Hypothalamus (tissue), 51 donors: ENCODE results near the gene ZMYND12.
"Not testable (repeated sequence)": the region's sequence is repeated elsewhere in the genome, so short reads cannot be mapped to it uniquely, and the experiment has no call there.

Experiments
- DNase-seq, 51 donors: peaks; one replicate each; lab custom pipeline; 2025; lab: John Stamatoyannopoulos, UW

Gene ZMYND12, protein sequence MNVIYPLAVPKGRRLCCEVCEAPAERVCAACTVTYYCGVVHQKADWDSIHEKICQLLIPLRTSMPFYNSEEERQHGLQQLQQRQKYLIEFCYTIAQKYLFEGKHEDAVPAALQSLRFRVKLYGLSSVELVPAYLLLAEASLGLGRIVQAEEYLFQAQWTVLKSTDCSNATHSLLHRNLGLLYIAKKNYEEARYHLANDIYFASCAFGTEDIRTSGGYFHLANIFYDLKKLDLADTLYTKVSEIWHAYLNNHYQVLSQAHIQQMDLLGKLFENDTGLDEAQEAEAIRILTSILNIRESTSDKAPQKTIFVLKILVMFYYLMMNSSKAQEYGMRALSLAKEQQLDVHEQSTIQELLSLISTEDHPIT

DNA sequence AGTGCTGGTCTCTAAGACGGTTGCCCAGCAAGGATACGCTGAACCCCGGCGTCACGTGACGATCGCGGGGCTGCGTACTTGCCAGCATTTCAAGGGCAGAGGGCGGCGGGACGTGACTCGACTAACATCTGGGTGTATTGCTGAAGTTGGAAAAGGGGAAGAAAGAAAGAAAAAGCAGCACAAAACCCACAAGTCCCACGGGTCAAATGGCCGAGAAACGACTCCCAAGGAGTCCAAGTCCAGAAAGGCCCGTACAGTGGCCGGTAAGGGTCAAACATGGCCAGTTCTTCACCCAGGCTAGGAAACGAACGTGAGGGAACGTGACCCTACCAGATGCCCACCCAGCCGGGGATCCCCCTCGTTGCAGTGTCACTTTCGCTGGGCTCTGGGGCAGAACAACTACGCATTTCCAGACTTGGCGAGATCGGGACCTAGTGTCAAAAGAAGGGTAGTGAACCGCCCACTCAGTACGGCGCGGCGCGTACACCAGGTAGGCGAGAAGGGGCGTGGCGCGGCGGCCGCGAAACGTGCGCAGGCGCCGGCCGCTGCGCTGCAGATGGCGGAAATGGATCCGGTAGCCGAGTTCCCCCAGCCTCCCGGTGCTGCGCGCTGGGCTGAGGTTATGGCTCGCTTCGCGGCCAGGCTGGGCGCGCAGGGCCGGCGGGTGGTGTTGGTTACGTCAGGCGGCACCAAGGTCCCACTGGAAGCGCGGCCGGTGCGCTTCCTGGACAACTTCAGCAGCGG is at the start of gene ZMYND12, which contains the start of gene PPCS:
Gene ZMYND12 (minus strand): TSS at position 13 of the 744 bp plus-strand sequence. CDS start 25 bp downstream, outside the sequence.
Gene PPCS (plus strand): TSS at position 534 of the 744 bp plus-strand sequence. CDS start 23 bp downstream, at position 557.
- peak; percentile 44 to 94 (median 81) for DNase-seq

DNA sequence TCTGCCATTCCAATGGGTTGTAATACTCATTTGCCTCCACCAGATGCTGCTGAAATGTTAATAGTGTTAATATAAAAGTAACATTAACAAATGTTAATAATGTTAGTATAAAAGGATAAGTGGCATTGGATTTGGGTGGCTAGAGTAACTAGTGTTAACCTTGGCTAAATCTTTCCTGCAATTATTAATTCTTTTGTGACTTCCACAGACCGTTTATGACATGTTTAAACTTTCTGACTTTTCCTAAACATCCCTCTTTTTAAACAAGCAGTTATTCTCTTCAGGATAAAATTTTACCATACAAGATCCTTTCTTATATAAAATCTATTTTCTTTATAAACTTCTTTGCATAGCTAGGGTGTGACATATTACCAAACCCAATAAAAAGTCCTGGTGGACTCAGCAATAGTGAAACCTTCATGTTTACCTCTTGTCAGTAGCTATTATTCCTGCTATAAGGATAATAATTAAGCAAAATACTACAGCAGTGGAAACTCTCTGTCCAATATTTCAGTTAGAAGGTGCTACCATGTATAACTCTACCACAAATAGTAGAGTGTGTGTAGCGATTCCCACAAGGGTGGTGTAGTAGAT is 48.8 kb upstream of the ZMYND12 start:
- no peak for DNase-seq

DNA sequence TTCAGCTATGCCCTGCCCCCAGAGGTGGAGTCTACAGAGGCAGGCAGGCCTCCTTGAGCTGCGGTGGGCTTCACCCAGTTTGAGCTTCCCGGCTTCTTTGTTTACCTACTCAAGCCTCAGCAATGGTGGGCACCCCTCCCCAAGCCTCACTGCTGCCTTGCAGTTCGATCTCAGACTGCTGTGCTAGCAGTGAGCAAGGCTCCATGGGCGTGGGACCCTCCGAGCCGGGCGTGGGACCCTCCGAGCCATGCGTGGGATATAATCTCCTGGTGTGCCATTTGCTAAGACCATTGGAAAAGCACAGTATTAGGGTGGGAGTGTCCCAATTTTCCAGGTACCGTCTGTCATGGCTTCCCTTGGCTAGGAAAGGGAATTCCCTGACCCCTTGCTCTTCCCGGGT is 46.2 kb upstream of the ZMYND12 start:
- not testable (repeated sequence) for DNase-seq

DNA sequence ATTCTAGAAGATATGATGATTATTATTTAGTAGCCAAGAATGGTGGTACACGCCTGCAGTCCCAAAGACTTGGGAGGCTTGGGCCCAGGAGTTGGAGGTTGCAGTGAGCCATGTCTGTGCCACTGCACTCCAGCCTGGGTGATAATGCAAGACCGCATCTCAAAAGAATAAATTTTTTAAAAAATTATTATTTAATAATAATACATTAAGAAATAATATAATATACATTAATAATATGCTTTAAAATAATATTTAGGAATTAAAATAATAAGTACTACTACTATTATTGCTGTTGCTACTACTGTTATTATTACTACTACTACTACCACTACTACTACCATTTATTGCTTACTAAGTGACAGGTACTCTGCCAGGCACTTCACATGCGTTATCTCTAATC is 34.4 kb upstream of the ZMYND12 start:
- no peak for DNase-seq

DNA sequence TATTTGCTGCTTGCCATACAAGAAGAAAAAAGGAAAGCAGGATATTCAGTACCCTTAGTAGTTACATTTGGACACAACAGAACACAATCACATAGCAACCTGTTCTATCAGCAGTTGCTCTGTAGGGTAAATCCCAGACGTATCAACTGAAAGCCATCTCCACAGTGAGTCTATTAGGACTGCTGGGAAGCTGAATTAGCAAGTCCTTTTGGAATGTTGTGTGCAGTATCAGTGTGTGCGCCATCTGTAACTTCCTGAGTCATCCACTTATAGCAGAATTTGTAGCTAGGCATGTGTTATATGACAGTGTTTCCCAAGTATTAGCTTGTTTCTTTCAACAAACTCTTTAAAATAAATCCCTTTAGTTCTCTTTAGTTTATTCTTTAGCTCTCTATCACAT is 28.6 kb upstream of the ZMYND12 start:
- DNase-seq = no peak

DNA sequence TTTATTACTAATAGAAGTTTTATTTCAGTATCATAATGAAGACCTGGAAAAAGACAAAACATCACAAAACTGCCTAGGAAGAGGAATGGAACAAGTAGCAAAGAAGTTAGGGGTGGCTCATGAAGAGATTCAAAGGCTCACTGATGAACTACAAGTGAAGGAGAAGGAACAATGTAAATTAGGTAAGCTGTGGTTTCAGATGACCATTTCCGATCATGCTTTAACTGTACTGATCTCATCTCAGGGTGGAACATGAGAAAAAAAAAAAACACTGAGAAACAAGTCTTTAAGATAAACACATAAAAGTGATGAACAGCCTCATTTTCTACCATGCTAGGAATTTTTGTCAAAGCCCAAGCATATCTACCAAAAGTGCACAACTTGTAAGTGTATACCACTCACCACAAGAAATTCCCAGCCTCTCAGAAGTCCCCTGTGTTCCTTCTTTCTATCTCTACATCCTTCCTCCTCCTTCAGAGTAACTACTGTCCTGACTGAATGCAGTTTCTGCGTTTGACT is 26.9 kb upstream of the ZMYND12 start:
- no peak for DNase-seq

DNA sequence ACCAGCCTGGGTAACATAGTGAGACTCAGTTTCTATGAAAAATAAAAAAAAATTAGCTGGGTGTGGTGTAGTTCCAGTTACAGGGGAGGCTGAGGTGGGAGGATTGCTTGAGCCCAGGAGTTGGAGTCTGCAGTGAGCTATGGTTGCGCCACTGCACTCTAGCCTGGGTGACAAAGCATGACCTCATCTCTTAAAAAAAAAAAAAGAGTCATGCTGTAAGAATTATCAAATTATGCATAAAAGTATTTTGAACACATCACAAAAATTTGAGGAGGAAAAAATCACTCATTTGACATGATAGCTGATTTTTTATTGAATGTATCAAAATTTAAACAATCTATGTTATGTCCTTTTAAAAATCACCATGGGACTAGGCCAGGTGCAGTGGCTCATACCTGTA is 25.1 kb upstream of the ZMYND12 start:
- DNase-seq = no peak

DNA sequence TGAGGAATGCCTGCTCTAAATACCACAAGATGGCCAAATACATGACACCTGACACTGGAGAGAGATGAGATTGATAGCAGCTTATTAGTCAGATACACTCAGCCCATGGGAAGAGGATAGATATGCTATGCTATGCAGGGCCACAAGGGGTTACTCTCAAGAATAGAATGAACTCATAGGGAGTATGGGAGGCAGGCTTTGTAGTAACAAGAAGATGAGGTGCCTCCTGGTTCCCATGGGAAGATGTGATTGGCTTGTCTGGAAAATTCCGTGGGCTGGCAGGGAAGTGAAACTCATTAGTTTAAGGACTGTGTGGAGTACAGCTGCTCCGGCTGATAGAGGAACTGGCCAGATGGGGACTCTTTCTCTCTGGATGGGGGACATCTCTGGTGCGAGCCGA is 23.8 kb upstream of the ZMYND12 start:
- DNase-seq = no peak

DNA sequence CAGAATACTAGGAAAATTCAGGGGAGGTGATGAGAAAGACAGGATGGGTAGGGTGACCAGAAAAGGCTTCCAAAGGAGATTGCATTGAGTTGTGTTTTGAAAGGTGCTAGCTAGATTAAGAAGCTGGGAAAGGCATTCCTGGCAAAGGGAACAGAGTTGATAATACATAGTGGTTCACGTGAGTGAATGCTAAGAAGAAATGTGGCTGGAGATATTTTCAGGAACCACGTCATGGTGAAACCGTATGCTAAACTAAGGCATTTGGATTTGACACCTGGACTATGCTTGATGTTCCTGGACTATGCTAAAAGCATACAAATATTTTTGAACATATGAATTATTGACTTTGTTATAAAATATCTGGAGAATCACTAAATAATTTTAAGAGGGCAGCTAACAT is 22.0 kb upstream of the ZMYND12 start:
- no peak for DNase-seq

DNA sequence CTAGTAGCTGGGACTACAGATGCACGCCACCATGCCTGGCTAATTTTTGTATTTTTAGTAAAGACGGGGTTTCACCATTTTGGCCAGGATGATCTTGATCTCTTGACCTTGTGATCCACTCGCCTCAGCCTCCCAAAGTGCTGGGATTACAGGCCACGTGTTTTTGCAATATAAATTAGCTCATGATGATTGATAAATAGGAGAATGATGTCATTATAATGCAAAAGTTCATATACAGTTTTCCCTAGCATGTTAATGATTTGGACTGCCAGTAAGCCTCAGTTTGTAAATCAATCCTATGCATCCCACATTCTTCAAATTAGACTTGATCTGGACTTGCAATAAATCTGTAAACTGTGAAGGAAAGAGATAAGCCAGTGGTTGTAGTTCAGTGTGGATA is 21.5 kb upstream of the ZMYND12 start:
- DNase-seq = not testable (repeated sequence)

DNA sequence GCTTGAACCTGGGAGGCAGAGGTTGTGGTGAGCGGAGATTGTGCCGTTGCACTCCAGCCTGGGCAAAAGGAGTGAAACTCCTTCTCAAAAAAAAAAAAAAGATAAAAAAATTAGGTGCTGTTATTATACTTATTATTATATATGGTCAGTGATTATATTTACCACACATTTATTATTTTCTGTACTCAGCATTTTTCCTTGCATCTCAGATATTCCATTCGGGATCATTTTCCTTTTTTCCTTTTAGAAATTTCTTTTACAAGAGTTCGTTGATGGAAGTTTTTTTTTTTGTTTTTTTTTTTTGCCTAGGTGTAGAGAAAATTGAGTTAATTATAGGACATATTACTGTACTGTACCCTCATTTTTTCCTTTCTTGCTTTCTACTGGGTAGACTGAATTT is 20.8 kb upstream of the ZMYND12 start:
- no peak for DNase-seq

DNA sequence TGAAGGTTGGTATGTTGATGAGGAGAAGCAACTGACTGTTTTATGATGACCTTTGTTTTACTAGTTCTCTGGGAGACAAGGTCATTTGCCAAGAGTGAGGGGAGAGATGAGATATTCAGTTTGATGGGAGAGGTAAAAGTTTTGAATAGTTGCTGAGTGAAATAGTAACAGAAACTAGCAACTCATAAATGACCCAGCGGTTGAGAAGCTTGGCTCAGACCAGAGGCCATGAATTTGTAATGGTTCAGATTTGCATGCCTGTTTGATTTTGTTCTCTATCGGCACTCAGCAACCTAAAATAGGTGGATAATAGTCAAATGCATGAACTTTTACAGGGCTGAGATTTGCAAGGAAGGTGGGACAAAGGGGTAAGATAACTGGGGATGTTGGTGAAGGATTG is 13.9 kb upstream of the ZMYND12 start:
- DNase-seq = no peak

DNA sequence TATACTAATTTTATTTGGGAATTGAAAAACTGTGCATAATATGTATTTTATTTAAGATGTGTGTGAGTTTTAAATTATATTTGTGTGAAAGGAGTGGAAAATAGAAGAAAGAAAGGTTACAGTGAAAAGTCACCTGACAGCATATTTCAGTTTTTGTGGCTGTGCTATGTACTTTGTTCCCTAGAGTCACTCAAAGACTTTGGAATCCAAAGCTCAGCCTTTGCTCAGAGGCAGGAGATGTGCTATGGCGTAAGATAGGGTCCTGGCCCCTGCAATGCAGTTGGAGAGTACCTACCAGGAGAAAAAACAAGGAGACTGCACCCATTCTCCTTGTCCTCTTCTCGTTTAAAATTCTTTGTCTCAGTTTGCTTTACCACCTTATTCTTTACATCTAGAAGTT is 10.2 kb upstream of the ZMYND12 start:
- no peak for DNase-seq

DNA sequence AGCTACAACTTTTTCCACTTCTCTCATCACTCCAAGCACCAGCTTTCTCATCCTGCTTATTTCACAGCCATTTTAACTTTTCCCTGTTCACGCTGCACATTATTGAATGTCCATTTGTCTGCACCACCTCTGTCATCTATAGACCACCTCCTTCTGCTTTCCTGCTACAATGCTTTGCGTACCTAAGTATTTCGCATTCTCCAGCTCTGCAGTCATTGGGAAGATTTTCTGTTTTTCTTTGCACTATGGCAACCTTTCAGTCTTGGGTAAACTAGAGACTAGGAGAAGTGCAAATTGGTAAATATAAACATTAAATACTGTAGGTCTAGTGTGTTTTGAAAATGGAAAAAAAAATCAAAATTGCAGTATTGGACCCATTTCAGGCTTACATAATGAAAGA is 8.1 kb upstream of the ZMYND12 start:
- DNase-seq = no peak

DNA sequence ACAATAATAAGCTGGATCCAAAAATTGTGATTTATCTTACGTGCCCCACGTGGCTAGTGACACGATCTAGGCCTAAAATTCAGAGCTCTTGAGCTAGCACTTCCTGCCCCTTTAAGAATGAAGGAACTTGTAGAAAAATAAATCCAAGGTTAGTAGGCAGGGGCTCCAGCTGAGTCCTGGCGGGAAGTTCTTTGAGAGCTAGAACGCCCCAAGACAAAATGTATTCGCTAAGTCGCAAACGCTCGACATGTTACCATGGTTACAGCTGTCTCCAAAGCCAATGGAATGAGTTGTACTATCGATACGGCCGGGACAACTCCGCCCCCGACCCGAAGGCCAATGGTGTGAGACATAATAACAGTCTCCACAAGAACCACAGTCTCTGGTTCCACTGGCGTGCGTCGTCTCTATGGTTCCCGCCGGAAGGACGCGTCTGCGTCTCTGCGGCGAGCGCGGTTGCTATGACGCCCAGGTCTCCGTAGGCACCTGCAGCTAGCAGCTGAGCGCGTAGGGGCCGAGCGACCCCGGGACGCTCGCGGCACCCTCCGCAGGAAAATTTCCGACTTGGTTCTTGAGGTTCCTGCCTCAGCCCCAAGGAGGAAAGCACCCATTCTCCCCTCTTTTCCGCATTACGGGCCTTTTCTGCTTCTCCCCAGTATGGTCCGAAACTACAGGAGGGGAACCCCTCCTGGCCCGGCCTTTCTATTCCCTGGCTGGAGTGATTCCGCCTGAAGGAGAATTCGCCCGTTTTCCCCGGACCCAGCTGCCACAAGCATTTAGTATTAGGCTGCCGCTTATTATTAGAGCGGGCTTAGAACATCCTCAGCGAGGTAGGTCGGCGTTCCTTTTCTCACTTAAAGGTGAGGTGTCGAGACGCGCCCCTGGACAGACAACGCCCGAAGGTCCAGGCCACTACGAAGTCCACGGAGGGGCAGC is 7.3 kb upstream of the ZMYND12 start, which contains the start of gene CCDC30:
Gene CCDC30 (plus strand): TSS at position 459 of the 936 bp plus-strand sequence. CDS start 17,266 bp downstream, outside the sequence.
- DNase-seq = peak; percentile 20 to 97 (median 87)

DNA sequence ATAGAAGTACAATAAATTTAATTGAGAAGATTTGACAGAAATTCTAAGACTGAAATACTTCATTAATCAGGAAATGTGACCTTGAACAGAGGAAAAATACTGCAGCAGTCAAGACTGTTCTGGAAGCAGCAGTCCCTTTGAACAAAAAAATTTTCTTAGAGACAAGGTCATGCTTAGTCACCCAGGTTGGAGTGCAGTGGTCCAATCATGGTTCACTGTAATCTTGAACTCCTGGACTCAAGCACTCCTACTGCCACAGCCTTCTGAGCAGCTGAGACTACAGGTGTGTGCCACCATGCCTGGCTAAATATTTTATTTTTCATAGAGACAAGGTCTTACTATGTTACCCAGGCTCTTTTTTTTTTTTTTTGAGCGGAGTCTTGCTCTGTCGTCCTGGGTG is 5.4 kb upstream of the ZMYND12 start:
- DNase-seq = no peak

DNA sequence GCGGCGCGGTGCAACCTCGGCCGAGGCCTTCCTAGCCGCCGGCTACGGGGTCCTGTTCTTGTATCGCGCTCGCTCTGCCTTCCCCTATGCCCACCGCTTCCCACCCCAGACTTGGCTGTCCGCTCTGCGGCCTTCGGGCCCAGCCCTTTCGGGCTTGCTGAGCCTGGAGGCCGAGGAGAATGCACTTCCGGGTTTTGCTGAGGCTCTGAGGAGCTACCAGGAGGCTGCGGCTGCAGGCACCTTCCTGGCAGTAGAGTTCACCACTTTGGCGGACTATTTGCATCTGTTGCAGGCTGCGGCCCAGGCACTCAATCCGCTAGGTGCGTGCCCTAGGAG is 900 bp upstream of the ZMYND12 start:
- DNase-seq = peak in 35 of 51 donors; percentile 5 to 80 (median 50)

DNA sequence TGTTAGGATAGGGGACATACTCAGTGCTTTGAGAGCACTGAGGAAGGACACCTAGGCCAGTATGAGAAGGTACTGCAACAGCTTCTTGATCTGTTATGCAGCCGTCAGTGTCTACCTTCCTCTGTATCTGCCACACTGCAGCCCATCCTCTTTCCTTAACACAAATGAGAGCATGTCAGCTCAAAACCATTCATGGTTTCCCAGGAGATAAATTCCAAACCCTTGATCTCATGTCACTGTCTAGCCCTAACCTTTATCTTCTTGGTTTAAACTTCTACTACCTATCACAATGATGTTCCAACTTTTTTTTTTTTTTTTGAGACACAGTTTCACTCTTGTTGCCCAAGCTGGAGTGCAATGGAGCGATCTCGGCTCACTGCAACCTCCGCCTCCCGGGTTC is 1.4 kb downstream of the ZMYND12 start:
- no peak for DNase-seq

DNA sequence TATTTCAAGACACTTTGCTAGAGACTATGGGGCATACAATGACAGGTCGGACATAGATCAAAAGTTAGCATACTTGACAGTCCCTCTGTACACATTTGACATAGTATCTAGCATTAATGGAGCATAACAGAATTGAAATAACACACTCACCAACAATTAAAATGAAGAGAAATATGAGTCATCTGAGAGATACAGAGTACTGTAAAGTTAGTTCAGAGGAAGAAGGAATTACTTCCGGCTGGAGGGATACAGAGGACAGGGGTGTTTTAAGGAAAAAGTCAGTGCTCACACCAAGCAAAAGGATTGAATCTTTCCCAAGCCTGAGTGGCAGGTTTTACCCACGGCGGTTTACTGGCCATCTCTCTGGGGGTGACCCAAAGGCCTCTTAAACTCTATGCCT is 2.4 kb downstream of the ZMYND12 start:
- no peak for DNase-seq

DNA sequence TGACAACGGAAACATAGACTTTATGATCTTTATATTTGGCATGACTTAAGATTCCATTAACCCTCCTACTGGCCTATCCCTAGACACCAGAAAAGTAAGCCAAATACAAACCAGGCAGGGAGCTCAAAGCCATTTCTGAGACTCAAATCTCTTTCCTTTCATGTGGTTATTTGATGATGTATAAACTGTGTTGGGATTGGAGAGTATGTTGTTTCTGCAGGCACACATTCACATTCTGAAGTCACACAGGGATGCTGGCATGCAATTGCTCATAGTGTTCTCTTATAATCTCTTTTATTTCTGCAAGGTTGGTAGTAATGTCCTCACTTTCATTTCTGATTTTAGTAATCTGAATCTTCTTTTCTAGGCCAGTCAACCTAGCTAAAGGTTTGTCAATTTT is 5.8 kb downstream of the ZMYND12 start:
- DNase-seq = no peak
